ENCODE data around the gene MRPL44.

MRPL44 gene

DNA sequence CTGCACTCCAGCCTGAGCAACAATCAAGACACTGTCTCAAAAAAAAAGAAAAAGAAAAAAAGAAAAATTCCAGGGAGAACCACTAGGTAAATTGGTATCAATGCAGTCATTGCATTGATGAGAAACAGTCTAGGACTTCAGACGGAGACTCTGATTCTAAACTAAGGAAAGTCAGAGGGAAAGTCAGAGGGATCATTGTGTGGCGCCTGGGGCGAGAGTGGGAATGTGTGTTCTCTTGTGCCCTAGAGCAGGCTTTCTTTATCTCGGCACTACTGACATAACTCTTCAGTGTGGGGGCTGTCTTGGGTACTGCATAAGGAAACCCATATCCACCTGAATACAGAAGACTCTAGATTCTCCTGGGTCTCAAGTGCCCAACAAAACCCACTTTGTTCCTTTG lies 57.1 kb downstream of the MRPL44 start:
- Histone ChIP-seq H3K79me1 (ENCODE audit: low read depth, low read length) (no peaks in the 10 kb centered on the region), H3K27ac (replicated peaks; ENCODE audit: low read length) (no peak overlapping the region), H3K4ac (ENCODE audit: low read length) (no peak overlapping the region), H2BK120ac (ENCODE audit: low read depth, low read length) (no peak overlapping the region), H2BK12ac (ENCODE audit: low read length) (no peak overlapping the region), H2AK5ac (ENCODE audit: low read depth, low read length) (no peak overlapping the region), H2BK15ac (ENCODE audit: low read length) (no peak overlapping the region), H3K9ac (ENCODE audit: low read depth, low read length, poor library complexity) (no peak overlapping the region), H3K18ac (ENCODE audit: low read length) (no peak overlapping the region), H4K8ac (ENCODE audit: low read depth, low read length) (no peak overlapping the region), H2BK5ac (ENCODE audit: low read length) (no peak overlapping the region), H3K14ac (ENCODE audit: low read length) (no peak overlapping the region), H3K23ac (ENCODE audit: low read depth, low read length, poor library complexity) (no peak overlapping the region), H3K36me3 (replicated peaks in 1 of 2; ENCODE audit: control insufficient read depth in 2 of 2, insufficient read depth in 2 of 2, low read length in 2 of 2) (no peaks in the 10 kb centered on the region), H3K4me1 (ENCODE audit: control insufficient read depth in 2 of 2, insufficient read depth in 1 of 2, low read depth in 1 of 2, low read length in 2 of 2) (no peaks in the 10 kb centered on the region), H4K91ac (ENCODE audit: low read depth, low read length, poor library complexity) (no peak overlapping the region), H3K4me2 (ENCODE audit: insufficient read depth, low read length, poor library complexity, severe bottlenecking) (no peak overlapping the region), H3K4me3 (ENCODE audit: low read length in 2 of 2) (no peak overlapping the region), H3K27me3 (ENCODE audit: control insufficient read depth in 3 of 3, insufficient read depth in 3 of 3, low read depth in 1 of 3, low read length in 3 of 3) (no peaks in the 10 kb centered on the region), H2AFZ (ENCODE audit: low read length) (no peak overlapping the region), H3K9me3 (replicated peaks in 1 of 2; ENCODE audit: control insufficient read depth in 2 of 2, insufficient read depth in 1 of 2, low read depth in 1 of 2, low read length in 2 of 2) (no peaks in the 10 kb centered on the region)
- DNase-seq (ENCODE audit: low spot score): no peak
- no CpG with 5 or more reads among the region's 4 CpGs for WGBS, 2 donors (ENCODE audit: extremely low coverage in 2 of 2, insufficient read length in 2 of 2, insufficient replicate concordance in 1 of 2)

DNA sequence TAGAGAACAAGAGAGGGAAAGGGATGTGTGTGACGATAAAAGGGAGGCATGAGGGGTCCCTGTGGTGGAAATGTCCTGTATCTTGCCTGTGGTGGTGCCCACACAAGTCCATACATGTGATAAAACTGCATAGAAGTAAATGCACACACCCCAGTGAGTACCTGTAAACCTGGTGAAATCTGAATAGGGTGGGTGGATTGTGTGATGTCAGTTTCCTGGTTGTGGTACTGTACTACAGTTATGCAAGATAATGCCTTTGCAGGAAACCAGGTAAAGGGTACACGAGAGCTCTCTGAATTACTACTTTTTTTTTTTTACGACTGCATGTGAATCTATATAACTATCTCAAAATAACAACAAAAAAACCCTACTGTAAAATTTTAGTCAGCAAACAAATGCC lies 59.7 kb downstream of the MRPL44 start:
- no peaks in the 10 kb centered on the region for H3K27me3 ChIP-seq (ENCODE audit: control insufficient read depth in 3 of 3, insufficient read depth in 3 of 3, low read depth in 1 of 3, low read length in 3 of 3)

More for the DNA sequence above, 59.7 kb downstream of the MRPL44 start:
- Histone ChIP-seq H2AFZ (ENCODE audit: low read length) (no peak overlapping the region), H2BK120ac (ENCODE audit: low read depth, low read length) (no peak overlapping the region), H4K91ac (ENCODE audit: low read depth, low read length, poor library complexity) (no peak overlapping the region), H3K4ac (ENCODE audit: low read length) (no peak overlapping the region), H3K9me3 (replicated peaks in 1 of 2; ENCODE audit: control insufficient read depth in 2 of 2, insufficient read depth in 1 of 2, low read depth in 1 of 2, low read length in 2 of 2) (no peaks in the 10 kb centered on the region), H3K27ac (replicated peaks; ENCODE audit: low read length) (no peak overlapping the region), H2BK12ac (ENCODE audit: low read length) (no peak overlapping the region), H3K9ac (ENCODE audit: low read depth, low read length, poor library complexity) (no peak overlapping the region), H3K4me2 (ENCODE audit: insufficient read depth, low read length, poor library complexity, severe bottlenecking) (no peak overlapping the region), H3K36me3 (replicated peaks in 1 of 2; ENCODE audit: control insufficient read depth in 2 of 2, insufficient read depth in 2 of 2, low read length in 2 of 2) (no peaks in the 10 kb centered on the region), H3K4me1 (ENCODE audit: control insufficient read depth in 2 of 2, insufficient read depth in 1 of 2, low read depth in 1 of 2, low read length in 2 of 2) (no peaks in the 10 kb centered on the region), H3K23ac (ENCODE audit: low read depth, low read length, poor library complexity) (no peak overlapping the region), H4K8ac (ENCODE audit: low read depth, low read length) (no peak overlapping the region), H3K18ac (ENCODE audit: low read length) (no peak overlapping the region), H2AK5ac (ENCODE audit: low read depth, low read length) (no peak overlapping the region), H3K14ac (ENCODE audit: low read length) (no peak overlapping the region), H3K4me3 (ENCODE audit: low read length in 2 of 2) (no peak overlapping the region), H2BK15ac (ENCODE audit: low read length) (no peak overlapping the region), H2BK5ac (ENCODE audit: low read length) (no peak overlapping the region), H3K79me1 (ENCODE audit: low read depth, low read length) (no peaks in the 10 kb centered on the region)
- no peak for DNase-seq (ENCODE audit: low spot score)
- no CpG with 5 or more reads among the region's 3 CpGs for WGBS, 2 donors (ENCODE audit: extremely low coverage in 2 of 2, insufficient read length in 2 of 2, insufficient replicate concordance in 1 of 2)

Measured in neuronal stem cell (in vitro differentiated cells).